HL-60/S4 (cell line): ENCODE data around the gene ACAP1.

ENCODE experiments used
- in situ Hi-C: fragments of 300-500 bp; cut with MboI; formaldehyde crosslinking; loops from 2 replicates; pipeline ENCODE4 v1.14.3; 2022; ENCODE audit warnings: low sequenced_read_pairs

Gene ACAP1

GRCh38 chr17:7308625-7309433 lies 27.5 kb upstream of the ACAP1 start:
- in situ Hi-C loops, result no loop called here

- in situ Hi-C loops, result no loop called here
Observed at GRCh38 chr17:7309628-7310027, 26.7 kb upstream of the ACAP1 start.

- in situ Hi-C loops, result no loop called here
Observed at GRCh38 chr17:7311110-7311705, 25.1 kb upstream of the ACAP1 start.

- in situ Hi-C loops, result no loop called here
Observed at GRCh38 chr17:7312432-7313087, 23.8 kb upstream of the ACAP1 start.

- in situ Hi-C loops, result no loop called here
Observed at GRCh38 chr17:7313088-7313889, 23.0 kb upstream of the ACAP1 start.

- in situ Hi-C loops, result no loop called here
Observed at GRCh38 chr17:7313890-7314718, 22.2 kb upstream of the ACAP1 start.

- in situ Hi-C loops, result no loop called here
Observed at GRCh38 chr17:7314719-7315569, 21.4 kb upstream of the ACAP1 start, which contains the start of gene GPS2. Gene GPS2 (minus strand): TSS chr17:7315360. CDS start chr17:7315052, 308 bp downstream.

- in situ Hi-C loops, result no loop called here
Observed at GRCh38 chr17:7315570-7316235, 20.6 kb upstream of the ACAP1 start.

- in situ Hi-C loops, result no loop called here
Observed at GRCh38 chr17:7317161-7317803, 19.0 kb upstream of the ACAP1 start.

- in situ Hi-C loops, result no loop called here
Observed at GRCh38 chr17:7318121-7318860, 18.0 kb upstream of the ACAP1 start.

- in situ Hi-C loops, result no loop called here
Observed at GRCh38 chr17:7321466-7321865, 14.9 kb upstream of the ACAP1 start.

GRCh38 chr17:7322520-7323194 lies 13.7 kb upstream of the ACAP1 start:
- in situ Hi-C loops, result no loop called here

GRCh38 chr17:7323731-7324437 lies 12.4 kb upstream of the ACAP1 start:
- in situ Hi-C loops, result no loop called here

GRCh38 chr17:7324438-7324779 lies 11.9 kb upstream of the ACAP1 start:
- in situ Hi-C loops, result no loop called here

GRCh38 chr17:7325031-7325528 lies 11.2 kb upstream of the ACAP1 start:
- in situ Hi-C loops, result no loop called here

GRCh38 chr17:7326186-7326585 lies 10.1 kb upstream of the ACAP1 start:
- in situ Hi-C loops, result no loop called here
